Activated naive CD8-positive, alpha-beta T cell treated with anti-CD3 and anti-CD28 coated beads, Interleukin-2, amount 10 ng/mL, durations not matched to agents 7 days and 5 days (primary cell): ENCODE measurements around the gene POU2F1. TPM values are rescaled to one million over a fixed set of nuclear protein-coding genes. Genes with fewer than 3 reads are reported as not detected.

ENCODE experiments used
- ATAC-seq: fragments of 150-1000 bp; cut with Tn5 transposase; one replicate; pipeline ENCODE4 v1.10.0; 2021; ENCODE audit warnings: low read depth, moderate library complexity
- POLR2A ChIA-PET: fragments of 350-600 bp; sonication (Branson Sonifier 250); formaldehyde crosslinking; loops from one replicate; lab custom pipeline; 2021; ENCODE audit warnings: antibody characterized with exemption; lab: Charles Lee
- DNase-seq: peaks from one replicate; pipeline ENCODE4 v3.0.0; 2021
- H3K27ac Mint-ChIP-seq: one replicate; pipeline ENCODE4 v1.8.0; 2022; ENCODE audit warnings: mild to moderate bottlenecking, mixed read lengths
- H3K27me3 Mint-ChIP-seq: one replicate; pipeline ENCODE4 v1.8.0; 2022; ENCODE audit warnings: mild to moderate bottlenecking, moderate library complexity, mixed read lengths
- H3K36me3 Mint-ChIP-seq: one replicate; pipeline ENCODE4 v1.8.0; 2021; ENCODE audit warnings: mild to moderate bottlenecking, mixed read lengths
- H3K4me1 Mint-ChIP-seq: one replicate; pipeline ENCODE4 v1.8.0; 2021; ENCODE audit warnings: mixed read lengths
- H3K4me3 Mint-ChIP-seq: one replicate; pipeline ENCODE4 v1.8.0; 2022; ENCODE audit warnings: mild to moderate bottlenecking, moderate library complexity, mixed read lengths
- H3K9me3 Mint-ChIP-seq: one replicate; pipeline ENCODE4 v1.8.0; 2021; ENCODE audit warnings: mixed read lengths
- total RNA-seq, 2 experiments: library from RNA; stranded (reverse); gene quantifications; one replicate each; pipeline ENCODE4 v1.2.3, GENCODE V29; 2021

The POU2F1 gene
- total RNA-seq, 2 experiments from 2014 or later, result 25.6 to 28.0 TPM

DNA sequence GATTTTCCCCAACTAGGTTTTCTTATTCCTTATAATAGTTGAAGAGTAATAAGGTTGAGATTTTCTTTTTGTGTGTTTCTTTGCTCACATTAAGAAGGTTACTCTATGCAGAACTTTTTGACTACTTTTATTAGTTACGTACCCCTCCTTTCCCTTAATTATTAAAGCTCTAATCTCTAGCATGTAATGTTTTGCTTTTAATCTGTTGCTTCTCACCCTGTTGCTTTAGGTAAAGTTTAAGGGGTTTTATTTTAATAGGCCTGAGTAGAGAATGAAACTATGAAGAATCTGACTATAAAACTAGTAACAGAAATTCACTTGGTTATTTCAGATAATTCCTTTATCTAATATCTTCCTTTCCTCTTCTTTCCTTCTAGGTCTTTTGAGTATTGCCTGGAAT lies 53.4 kb downstream of the POU2F1 start:
- Mint-ChIP-seq H3K27me3 (no peaks in the 10 kb centered on the region), H3K4me3 (no peak overlapping the region), H3K27ac (no peak overlapping the region), H3K36me3 (peaks cover 7% of the 10 kb centered on the region), H3K9me3 (no peaks in the 10 kb centered on the region), H3K4me1 (peaks cover 22% of the 10 kb centered on the region)
- POLR2A ChIA-PET, result no interaction called here
- DNase-seq, result no peak
- ATAC-seq, result no peak

DNA sequence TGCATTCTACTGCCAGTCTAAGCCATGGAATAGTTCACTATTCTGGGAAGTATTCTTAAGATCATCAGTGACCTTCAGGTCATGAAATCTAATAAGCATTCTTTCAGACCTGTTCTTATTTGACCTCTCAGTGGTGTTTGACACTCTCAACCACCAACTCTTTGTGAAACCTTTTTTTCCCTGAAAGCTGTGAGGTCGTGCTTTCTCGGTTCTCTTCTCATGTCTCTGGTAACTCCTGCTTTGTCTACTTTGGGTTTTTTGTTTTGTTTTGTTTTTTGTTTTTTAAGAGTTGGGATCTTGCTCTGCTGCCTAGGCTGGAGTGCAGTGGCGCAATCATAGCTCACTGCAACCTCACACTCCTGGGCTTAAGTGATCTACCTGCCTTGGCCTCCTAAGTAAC lies 56.3 kb downstream of the POU2F1 start:
- POLR2A ChIA-PET, result interaction anchor here (0.7 kb wide), 1 partner anchor 241 kb away, joined by 3 read pairs; no protein-coding TSS in a partner anchor
- DNase-seq (no peak), ATAC-seq (no peak)
- Mint-ChIP-seq H3K9me3 (no peaks in the 10 kb centered on the region), H3K4me3 (no peak overlapping the region), H3K27me3 (no peaks in the 10 kb centered on the region), H3K27ac (peak overlapping the region; percentile 3), H3K4me1 (peaks cover 18% of the 10 kb centered on the region), H3K36me3 (peaks cover 6% of the 10 kb centered on the region)

DNA sequence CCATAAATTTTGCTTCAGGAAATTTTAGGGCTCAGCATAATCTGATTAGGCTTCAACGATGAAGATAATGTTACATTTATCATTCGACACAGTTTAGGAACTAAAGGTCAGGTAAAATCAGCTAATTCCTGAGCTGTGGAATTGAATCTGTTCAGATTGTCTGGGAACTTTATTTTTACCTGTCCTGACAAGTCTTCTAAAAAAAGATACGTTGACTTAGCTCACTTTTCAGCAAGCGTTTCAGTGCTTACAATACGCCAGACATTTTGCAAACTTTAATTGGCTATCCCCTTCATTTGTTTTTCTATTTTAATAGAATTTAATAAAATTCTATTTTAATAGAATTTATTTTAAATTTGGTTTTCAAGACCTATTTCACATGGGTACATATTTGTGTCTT lies 57.8 kb downstream of the POU2F1 start:
- POLR2A ChIA-PET, result no interaction called here
- ATAC-seq (no peak), DNase-seq (no peak)
- no peak overlapping the region for H3K4me3 Mint-ChIP-seq
- peaks cover 14% of the 10 kb centered on the region for H3K4me1 Mint-ChIP-seq
- no peak overlapping the region for H3K27ac Mint-ChIP-seq
- no peaks in the 10 kb centered on the region for H3K9me3 Mint-ChIP-seq
- no peaks in the 10 kb centered on the region for H3K27me3 Mint-ChIP-seq
- H3K36me3 Mint-ChIP-seq, result peaks cover 9% of the 10 kb centered on the region

DNA sequence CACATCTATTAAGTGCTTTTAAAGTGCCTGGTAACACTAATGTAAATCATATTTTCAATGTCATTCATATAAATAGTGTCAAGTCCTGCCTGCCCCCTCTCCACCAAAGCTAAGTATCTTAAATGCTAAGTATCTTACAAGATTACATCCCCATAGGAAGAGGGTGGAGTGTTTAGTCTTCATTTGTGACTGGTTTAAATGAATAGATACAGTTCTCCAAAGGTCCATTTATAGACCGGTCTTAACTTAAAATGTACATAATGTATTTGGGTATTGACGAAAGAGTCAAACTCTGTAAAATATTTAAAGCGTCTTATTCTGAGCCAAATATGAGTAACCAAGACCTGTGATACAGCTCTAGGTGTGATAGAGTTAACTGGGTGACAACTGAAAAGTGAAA lies 60.2 kb downstream of the POU2F1 start:
- H3K27ac Mint-ChIP-seq, result no peak overlapping the region
- POLR2A ChIA-PET, result no interaction called here
- H3K9me3 Mint-ChIP-seq, result no peaks in the 10 kb centered on the region
- H3K4me3 Mint-ChIP-seq, result no peak overlapping the region
- DNase-seq (no peak), ATAC-seq (no peak)
- H3K36me3 Mint-ChIP-seq, result peaks cover 9% of the 10 kb centered on the region
- H3K27me3 Mint-ChIP-seq, result no peaks in the 10 kb centered on the region
- peaks cover 13% of the 10 kb centered on the region for H3K4me1 Mint-ChIP-seq

DNA sequence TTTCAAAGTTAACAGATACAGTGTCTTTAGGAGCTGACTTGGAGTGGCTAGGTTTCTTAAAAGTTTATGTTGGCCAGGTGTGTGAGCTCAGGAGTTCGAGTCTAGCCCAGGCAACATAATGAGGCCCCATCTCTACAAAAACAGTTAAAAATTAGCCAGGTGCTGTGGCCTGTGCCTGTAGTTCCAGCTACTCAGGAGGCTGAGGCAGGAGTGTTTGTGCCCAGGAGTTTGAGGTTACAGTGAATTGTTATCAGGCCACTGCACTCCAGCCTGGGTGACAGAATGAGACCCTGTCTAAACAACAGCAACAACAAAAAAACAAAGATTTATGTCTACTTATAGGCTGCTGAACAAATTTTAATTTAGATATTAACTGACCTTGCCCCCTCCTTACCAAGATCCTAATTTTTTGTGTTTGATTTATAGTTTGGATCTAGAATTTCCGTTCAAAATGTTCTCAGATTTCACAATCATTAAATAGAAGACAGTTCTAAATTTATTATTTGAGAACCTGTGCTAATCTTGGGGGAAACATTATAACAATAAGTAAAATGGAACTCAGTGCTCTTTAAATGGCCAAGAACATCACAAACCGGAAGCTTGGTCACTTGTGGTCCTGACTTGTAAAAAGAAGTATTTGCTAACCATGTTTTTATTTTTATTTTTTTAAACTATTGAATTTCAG lies 67.8 kb downstream of the POU2F1 start:
- H3K36me3 Mint-ChIP-seq, result peaks cover 7% of the 10 kb centered on the region
- peaks cover 2% of the 10 kb centered on the region for H3K4me1 Mint-ChIP-seq
- peaks cover 1% of the 10 kb centered on the region for H3K9me3 Mint-ChIP-seq
- no peaks in the 10 kb centered on the region for H3K27me3 Mint-ChIP-seq
- DNase-seq, result no peak
- POLR2A ChIA-PET, result no interaction called here
- no peak for ATAC-seq
- no peak overlapping the region for H3K27ac Mint-ChIP-seq
- H3K4me3 Mint-ChIP-seq, result no peak overlapping the region

DNA sequence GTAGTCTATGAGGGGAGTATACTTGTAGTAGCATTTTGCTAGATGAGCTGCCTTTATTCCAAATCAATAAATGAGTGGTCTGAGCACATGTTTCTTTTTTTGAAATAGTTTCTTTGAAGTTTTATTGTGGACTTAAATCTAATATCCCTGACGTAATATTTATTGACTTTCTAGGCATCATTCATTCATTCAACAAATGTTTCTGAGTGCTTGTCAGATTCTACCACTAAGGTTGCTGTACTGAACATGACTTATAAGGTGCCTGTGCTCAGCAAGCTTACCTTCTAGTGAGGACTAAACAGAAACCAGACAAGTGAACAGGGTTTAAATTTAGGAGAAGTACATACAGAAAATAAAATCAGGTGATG lies 68.4 kb downstream of the POU2F1 start:
- no peak for DNase-seq

DNA sequence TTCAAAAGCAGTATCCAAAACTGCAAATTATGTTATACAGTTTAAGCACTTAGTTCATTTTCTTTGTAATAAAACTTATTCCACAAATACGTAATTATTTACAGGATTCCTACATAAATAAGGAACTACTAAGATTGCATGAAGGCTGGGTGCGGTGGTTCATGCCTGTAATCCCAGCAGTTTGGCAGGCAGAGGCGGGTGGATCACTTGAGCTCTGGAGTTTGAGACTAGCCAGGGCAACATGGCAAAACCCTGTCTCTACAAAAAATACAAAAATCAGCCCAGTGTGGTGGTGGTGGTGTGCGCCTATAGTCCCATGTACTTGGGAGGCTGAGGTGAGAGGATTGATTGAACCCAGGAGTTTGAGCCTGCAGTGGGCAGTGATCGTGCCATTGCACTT lies 69.3 kb downstream of the POU2F1 start:
- no peak for ATAC-seq
- no peak for DNase-seq
- Mint-ChIP-seq H3K4me3 (no peak overlapping the region), H3K27ac (no peak overlapping the region), H3K36me3 (peaks cover 14% of the 10 kb centered on the region), H3K27me3 (no peaks in the 10 kb centered on the region), H3K4me1 (peaks cover 4% of the 10 kb centered on the region), H3K9me3 (peaks cover 5% of the 10 kb centered on the region)
- POLR2A ChIA-PET, result no interaction called here

More for the DNA sequence above, 68.4 kb downstream of the POU2F1 start:
- Mint-ChIP-seq H3K4me3 (no peak overlapping the region), H3K36me3 (peaks cover 11% of the 10 kb centered on the region), H3K9me3 (peaks cover 1% of the 10 kb centered on the region), H3K27ac (no peak overlapping the region), H3K27me3 (no peaks in the 10 kb centered on the region), H3K4me1 (peaks cover 2% of the 10 kb centered on the region)
- POLR2A ChIA-PET, result no interaction called here
- no peak for ATAC-seq

DNA sequence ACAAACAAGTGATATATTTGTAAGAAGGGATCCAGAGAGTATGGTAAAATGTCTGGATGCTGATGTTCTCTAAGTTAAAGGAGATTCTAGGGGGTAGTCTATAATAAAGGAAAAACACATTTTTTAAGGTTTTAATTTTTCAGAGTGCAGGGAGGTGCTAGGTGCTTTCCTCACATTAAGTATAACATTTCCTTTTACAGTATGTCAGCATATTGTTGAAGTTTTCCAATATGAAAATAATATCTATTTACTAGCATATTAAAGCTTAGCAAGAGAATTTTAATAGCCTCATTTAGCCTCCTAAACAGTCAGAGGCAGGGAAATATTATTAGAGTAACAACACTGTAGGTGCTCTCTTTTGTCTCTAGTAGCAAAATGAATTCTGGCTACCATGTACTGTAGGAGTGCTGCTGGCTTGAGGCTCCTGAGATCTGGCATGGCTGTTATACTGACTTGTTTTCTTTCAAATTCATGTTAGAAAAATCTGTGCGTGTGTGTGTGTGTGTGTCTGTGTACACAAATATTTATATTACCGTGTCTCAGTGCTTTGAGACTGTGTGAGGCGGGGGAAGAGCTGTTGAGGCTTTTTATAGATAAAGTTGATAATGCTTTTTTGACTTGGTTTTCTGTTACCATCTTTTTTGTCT lies 71.0 kb downstream of the POU2F1 start:
- Mint-ChIP-seq H3K4me3 (no peak overlapping the region), H3K36me3 (peaks cover 16% of the 10 kb centered on the region), H3K27ac (no peak overlapping the region), H3K27me3 (no peaks in the 10 kb centered on the region), H3K4me1 (peaks cover 2% of the 10 kb centered on the region), H3K9me3 (peaks cover 6% of the 10 kb centered on the region)
- POLR2A ChIA-PET, result no interaction called here
- ATAC-seq (no peak), DNase-seq (no peak)

DNA sequence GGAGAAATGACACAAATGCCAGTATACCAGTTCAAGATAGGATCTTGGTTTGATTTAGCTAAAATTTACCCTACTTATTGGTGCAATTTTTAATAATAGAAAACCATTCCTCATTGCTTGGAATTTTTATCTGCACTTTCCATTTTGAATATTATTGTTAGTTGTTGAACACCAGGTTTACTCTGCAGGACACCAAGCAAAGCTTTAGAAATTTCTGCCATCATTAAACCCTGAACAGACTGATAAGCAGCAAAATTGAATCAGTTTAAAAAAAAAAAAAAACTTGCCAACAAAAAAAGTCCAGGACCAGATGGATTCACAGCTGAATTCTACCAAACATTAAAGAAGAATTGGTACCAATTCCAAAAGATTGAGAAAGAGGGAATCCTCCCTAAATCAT lies 71.5 kb downstream of the POU2F1 start:
- H3K4me1 Mint-ChIP-seq, result peaks cover 2% of the 10 kb centered on the region
- peaks cover 6% of the 10 kb centered on the region for H3K9me3 Mint-ChIP-seq
- POLR2A ChIA-PET, result no interaction called here
- H3K36me3 Mint-ChIP-seq, result peaks cover 16% of the 10 kb centered on the region
- no peak for ATAC-seq
- no peak for DNase-seq
- no peaks in the 10 kb centered on the region for H3K27me3 Mint-ChIP-seq
- no peak overlapping the region for H3K27ac Mint-ChIP-seq
- H3K4me3 Mint-ChIP-seq, result no peak overlapping the region

DNA sequence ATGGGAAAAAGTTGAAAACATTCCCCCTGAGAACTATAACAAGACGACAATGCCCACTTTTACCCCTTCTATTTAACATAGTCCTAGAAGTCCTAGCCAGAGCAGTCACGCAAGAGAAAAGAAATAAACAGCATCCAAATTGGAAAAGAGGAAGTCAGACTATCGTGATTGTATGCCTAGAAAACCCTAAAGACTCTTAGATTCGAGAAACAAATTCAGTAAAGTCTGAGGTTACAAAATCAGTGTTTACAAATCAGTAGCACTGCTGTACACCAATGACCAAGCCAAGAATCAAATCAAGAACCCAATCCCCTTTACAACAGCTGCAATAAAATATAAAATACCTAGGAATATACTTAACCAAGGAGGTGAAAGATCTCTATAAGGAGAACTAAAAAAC lies 72.4 kb downstream of the POU2F1 start:
- ATAC-seq (no peak), DNase-seq (no peak)
- Mint-ChIP-seq H3K4me1 (peaks cover 2% of the 10 kb centered on the region), H3K4me3 (no peak overlapping the region), H3K27me3 (no peaks in the 10 kb centered on the region), H3K9me3 (peaks cover 6% of the 10 kb centered on the region), H3K36me3 (peaks cover 16% of the 10 kb centered on the region), H3K27ac (no peak overlapping the region)
- POLR2A ChIA-PET, result no interaction called here

DNA sequence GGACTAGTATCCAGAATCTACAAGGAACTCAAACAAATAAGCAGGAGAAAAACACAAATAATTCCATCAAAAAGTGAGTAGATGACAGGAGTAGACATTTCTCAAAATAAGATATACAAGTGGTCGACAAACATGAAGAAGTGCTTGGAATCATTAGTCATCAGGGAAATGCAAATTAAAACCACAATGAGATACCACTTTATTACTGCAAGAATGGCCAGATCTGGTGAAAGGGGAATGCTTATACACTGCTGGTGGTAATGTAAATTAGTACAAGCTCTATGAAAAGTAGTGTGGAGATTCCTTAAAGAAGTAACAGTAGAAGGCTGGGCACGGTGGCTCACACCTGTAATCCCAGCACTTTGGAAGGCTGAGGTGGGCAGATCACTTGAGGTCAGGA lies 73.8 kb downstream of the POU2F1 start:
- POLR2A ChIA-PET, result no interaction called here
- Mint-ChIP-seq H3K36me3 (peaks cover 16% of the 10 kb centered on the region), H3K27me3 (no peaks in the 10 kb centered on the region), H3K9me3 (peaks cover 8% of the 10 kb centered on the region), H3K27ac (no peak overlapping the region), H3K4me1 (peaks cover 2% of the 10 kb centered on the region), H3K4me3 (no peak overlapping the region)
- ATAC-seq (no peak), DNase-seq (no peak)

DNA sequence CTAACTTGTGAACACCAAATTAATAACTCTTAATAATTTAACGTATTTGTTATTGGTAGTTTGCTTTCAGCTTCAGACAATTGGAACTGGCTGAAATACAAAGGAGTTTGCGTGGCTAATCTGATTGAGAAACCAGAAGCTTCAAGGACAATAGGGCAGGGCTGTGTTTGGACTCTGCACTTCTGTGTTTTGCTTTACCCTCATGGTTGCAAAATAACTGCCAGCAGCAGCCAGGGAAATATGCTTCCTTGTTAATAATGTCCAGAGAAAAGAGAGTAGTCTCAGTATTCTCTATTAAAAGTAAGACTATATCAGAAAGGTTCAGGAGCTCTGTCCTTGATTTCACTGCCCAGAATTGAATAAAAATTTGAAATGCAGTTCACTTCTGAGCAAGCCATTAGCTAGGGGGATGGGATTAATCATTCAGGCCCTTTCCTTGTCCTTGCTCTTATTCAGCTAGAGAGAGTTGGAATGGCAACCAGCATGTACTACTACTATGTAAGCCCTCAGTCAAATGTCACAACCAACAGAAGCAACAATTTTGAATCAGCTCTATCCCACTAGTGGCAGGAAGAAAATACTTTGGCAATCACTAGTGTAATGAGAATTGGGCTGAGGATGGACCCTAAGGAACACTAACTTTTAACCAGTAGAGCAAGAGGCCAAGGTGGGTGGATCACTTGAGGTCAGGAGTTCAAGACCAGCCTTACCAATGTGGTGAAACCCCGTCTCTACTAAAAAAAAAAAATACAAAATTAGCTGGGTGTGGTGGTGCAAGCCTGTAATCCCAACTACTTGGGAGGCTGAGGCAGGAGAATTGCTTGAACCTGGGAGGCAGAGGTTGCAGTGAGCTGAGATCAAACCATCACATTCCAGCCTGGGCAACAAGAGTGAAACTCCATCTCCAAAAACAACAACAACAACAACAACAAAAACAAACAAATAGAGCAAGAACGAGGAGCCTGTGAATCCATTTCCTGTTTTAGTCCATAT lies 76.8 kb downstream of the POU2F1 start:
- H3K27ac Mint-ChIP-seq, result no peak overlapping the region

DNA sequence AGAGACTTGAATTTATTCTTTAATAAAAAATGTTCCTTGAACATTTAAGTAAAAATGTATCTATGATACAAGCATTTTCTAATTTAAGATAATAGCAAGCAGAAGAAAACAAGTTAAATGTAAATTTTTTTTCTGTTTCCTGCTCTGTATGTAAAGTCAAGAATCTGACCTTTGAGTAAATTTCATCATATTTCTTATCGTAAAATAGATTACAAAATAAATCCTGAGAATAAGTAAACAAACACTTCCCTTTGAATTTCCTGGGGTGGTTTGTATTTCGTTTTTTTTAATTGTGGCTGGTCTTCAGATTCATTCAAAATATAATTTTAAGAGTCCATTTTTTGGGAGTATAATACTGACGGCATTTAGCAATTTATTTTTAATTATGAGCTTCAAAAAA lies 77.6 kb downstream of the POU2F1 start:
- ATAC-seq, result no peak
- H3K4me1 Mint-ChIP-seq, result peaks cover 3% of the 10 kb centered on the region
- peaks cover 6% of the 10 kb centered on the region for H3K9me3 Mint-ChIP-seq
- no peak overlapping the region for H3K4me3 Mint-ChIP-seq
- POLR2A ChIA-PET, result no interaction called here
- no peak for DNase-seq
- H3K27me3 Mint-ChIP-seq, result no peaks in the 10 kb centered on the region
- peaks cover 12% of the 10 kb centered on the region for H3K36me3 Mint-ChIP-seq
- H3K27ac Mint-ChIP-seq, result no peak overlapping the region

More for the DNA sequence above, 76.8 kb downstream of the POU2F1 start:
- Mint-ChIP-seq H3K4me3 (no peak overlapping the region), H3K4me1 (peaks cover 3% of the 10 kb centered on the region), H3K27me3 (no peaks in the 10 kb centered on the region), H3K9me3 (peaks cover 6% of the 10 kb centered on the region), H3K36me3 (peaks cover 16% of the 10 kb centered on the region)
- POLR2A ChIA-PET, result no interaction called here
- DNase-seq (no peak), ATAC-seq (no peak)
